HL-60 (cell line): ENCODE results near the gene SERPIND1.

Experiments used
- CTCF ChIP-seq: IDR thresholded peaks from one replicate; pipeline ENCODE4 v1.5.1; 2011; ENCODE audit warnings: low read length, control low read depth, inconsistent platforms; ENCODE audit not compliant: insufficient read depth
- GABPA ChIP-seq: IDR thresholded peaks from 2 replicates; pipeline ENCODE4 v1.6.1; 2012; ENCODE audit warnings: low read depth
- POLR2AphosphoS5 ChIP-seq: IDR thresholded peaks from 2 replicates; pipeline ENCODE4 v1.6.1; 2012; ENCODE audit warnings: low read depth
- SPI1 ChIP-seq: IDR thresholded peaks from 2 replicates; pipeline ENCODE4 v1.6.1; 2012; ENCODE audit warnings: low read depth, mild to moderate bottlenecking, borderline replicate concordance
- TF ChIP-seq, protein P1 (sequence below): IDR thresholded peaks from 2 replicates; pipeline ENCODE4 v1.6.1; 2012; ENCODE audit warnings: low read depth; ENCODE audit not compliant: insufficient replicate concordance

GRCh38 chr22:20813056-20813455 lies 39.1 kb downstream of the SERPIND1 start:
- TF ChIP-seq CTCF (no peak), POLR2AphosphoS5 (no peak), SPI1 (no peak), GABPA (no peak)
- TF ChIP-seq, protein P1, sequence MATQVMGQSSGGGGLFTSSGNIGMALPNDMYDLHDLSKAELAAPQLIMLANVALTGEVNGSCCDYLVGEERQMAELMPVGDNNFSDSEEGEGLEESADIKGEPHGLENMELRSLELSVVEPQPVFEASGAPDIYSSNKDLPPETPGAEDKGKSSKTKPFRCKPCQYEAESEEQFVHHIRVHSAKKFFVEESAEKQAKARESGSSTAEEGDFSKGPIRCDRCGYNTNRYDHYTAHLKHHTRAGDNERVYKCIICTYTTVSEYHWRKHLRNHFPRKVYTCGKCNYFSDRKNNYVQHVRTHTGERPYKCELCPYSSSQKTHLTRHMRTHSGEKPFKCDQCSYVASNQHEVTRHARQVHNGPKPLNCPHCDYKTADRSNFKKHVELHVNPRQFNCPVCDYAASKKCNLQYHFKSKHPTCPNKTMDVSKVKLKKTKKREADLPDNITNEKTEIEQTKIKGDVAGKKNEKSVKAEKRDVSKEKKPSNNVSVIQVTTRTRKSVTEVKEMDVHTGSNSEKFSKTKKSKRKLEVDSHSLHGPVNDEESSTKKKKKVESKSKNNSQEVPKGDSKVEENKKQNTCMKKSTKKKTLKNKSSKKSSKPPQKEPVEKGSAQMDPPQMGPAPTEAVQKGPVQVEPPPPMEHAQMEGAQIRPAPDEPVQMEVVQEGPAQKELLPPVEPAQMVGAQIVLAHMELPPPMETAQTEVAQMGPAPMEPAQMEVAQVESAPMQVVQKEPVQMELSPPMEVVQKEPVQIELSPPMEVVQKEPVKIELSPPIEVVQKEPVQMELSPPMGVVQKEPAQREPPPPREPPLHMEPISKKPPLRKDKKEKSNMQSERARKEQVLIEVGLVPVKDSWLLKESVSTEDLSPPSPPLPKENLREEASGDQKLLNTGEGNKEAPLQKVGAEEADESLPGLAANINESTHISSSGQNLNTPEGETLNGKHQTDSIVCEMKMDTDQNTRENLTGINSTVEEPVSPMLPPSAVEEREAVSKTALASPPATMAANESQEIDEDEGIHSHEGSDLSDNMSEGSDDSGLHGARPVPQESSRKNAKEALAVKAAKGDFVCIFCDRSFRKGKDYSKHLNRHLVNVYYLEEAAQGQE: no peak
